ENCODE data around the gene ETFB.

- TF ChIP-seq, protein P1, sequence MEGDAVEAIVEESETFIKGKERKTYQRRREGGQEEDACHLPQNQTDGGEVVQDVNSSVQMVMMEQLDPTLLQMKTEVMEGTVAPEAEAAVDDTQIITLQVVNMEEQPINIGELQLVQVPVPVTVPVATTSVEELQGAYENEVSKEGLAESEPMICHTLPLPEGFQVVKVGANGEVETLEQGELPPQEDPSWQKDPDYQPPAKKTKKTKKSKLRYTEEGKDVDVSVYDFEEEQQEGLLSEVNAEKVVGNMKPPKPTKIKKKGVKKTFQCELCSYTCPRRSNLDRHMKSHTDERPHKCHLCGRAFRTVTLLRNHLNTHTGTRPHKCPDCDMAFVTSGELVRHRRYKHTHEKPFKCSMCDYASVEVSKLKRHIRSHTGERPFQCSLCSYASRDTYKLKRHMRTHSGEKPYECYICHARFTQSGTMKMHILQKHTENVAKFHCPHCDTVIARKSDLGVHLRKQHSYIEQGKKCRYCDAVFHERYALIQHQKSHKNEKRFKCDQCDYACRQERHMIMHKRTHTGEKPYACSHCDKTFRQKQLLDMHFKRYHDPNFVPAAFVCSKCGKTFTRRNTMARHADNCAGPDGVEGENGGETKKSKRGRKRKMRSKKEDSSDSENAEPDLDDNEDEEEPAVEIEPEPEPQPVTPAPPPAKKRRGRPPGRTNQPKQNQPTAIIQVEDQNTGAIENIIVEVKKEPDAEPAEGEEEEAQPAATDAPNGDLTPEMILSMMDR (IDR thresholded peaks at IDR 0.05) = no peak
- TF ChIP-seq POLR2A (IDR thresholded peaks at IDR 0.05) = no peak
Measured at GRCh38 chr19:51364200-51365106, 1.7 kb downstream of the ETFB start.

Data from vagina (tissue), 2 donors.